ENCODE measurements around the gene TBKBP1.
A peak's percentile ranks its signal among the peaks of the same experiment; 100 is the strongest.

TBKBP1 gene

GRCh38 chr17:47704736-47705135 lies 10.8 kb downstream of the TBKBP1 start:
- no peak for TF ChIP-seq CTCF (IDR thresholded peaks at IDR 0.05; ENCODE audit: insufficient read depth, low read length)
- no peak for TF ChIP-seq GABPA (IDR thresholded peaks at IDR 0.05; ENCODE audit: low read depth)
- TF ChIP-seq REST (IDR thresholded peaks at IDR 0.05; ENCODE audit: insufficient replicate concordance, low read depth), result no peak
- TF ChIP-seq SPI1 (IDR thresholded peaks at IDR 0.05; ENCODE audit: borderline replicate concordance, low read depth), result no peak
- TF ChIP-seq POLR2AphosphoS5 (IDR thresholded peaks at IDR 0.05; ENCODE audit: low read depth), result no peak
- Histone ChIP-seq H3K4me3 (replicated peaks; ENCODE audit: insufficient read depth, low read length) (no peak overlapping the region), H3K27ac (replicated peaks) (no peak overlapping the region), H3K27me3 (ENCODE audit: insufficient read depth, poor library complexity, severe bottlenecking) (no peaks in the 10 kb centered on the region)
- DNase-seq (ENCODE audit: low read depth in 1 of 2, low spot score in 1 of 2), result no peak

- Histone ChIP-seq H3K27me3 (ENCODE audit: insufficient read depth, poor library complexity, severe bottlenecking) (no peaks in the 10 kb centered on the region), H3K27ac (replicated peaks) (no peak overlapping the region), H3K4me3 (replicated peaks; ENCODE audit: insufficient read depth, low read length) (no peak overlapping the region)
- no peak for DNase-seq (ENCODE audit: low read depth in 1 of 2, low spot score in 1 of 2)
- no peak for TF ChIP-seq CTCF (IDR thresholded peaks at IDR 0.05; ENCODE audit: insufficient read depth, low read length)
- no peak for TF ChIP-seq GABPA (IDR thresholded peaks at IDR 0.05; ENCODE audit: low read depth)
- no peak for TF ChIP-seq POLR2AphosphoS5 (IDR thresholded peaks at IDR 0.05; ENCODE audit: low read depth)
- TF ChIP-seq REST (IDR thresholded peaks at IDR 0.05; ENCODE audit: insufficient replicate concordance, low read depth), result no peak
- no peak for TF ChIP-seq SPI1 (IDR thresholded peaks at IDR 0.05; ENCODE audit: borderline replicate concordance, low read depth)
Measured at GRCh38 chr17:47705536-47706530, 11.9 kb downstream of the TBKBP1 start.

- Histone ChIP-seq H3K4me3 (replicated peaks; ENCODE audit: insufficient read depth, low read length) (no peak overlapping the region), H3K27me3 (ENCODE audit: insufficient read depth, poor library complexity, severe bottlenecking) (no peaks in the 10 kb centered on the region), H3K27ac (replicated peaks) (no peak overlapping the region)
- peak; percentile 10 to 67 for DNase-seq (ENCODE audit: low read depth in 1 of 2, low spot score in 1 of 2)
- TF ChIP-seq SPI1 (IDR thresholded peaks at IDR 0.05; ENCODE audit: borderline replicate concordance, low read depth), result no peak
- no peak for TF ChIP-seq CTCF (IDR thresholded peaks at IDR 0.05; ENCODE audit: insufficient read depth, low read length)
- no peak for TF ChIP-seq POLR2AphosphoS5 (IDR thresholded peaks at IDR 0.05; ENCODE audit: low read depth)
- no peak for TF ChIP-seq REST (IDR thresholded peaks at IDR 0.05; ENCODE audit: insufficient replicate concordance, low read depth)
- no peak for TF ChIP-seq GABPA (IDR thresholded peaks at IDR 0.05; ENCODE audit: low read depth)
Measured at GRCh38 chr17:47707056-47707804, 13.3 kb downstream of the TBKBP1 start.

Data from HL-60 (cell line).